Endothelial cell of umbilical vein (primary cell): ENCODE data around the gene EIF2B4. TPM values are rescaled to one million over a fixed set of nuclear protein-coding genes. Genes with fewer than 3 reads are reported as not detected.

Experiments
- BruUV-seq: library from RNA; stranded (reverse); fragments of 400-500 nt; replicated peaks from 2 replicates; lab custom pipeline; 2021; lab: Mats Ljungman, UMichigan
- CTCF ChIA-PET: fragments of 300-600, 350-600 bp; sonication (Branson Sonifier 250); formaldehyde crosslinking; loops from one replicate; lab custom pipeline; 2021; ENCODE audit warnings: antibody characterized with exemption, inconsistent platforms; lab: Charles Lee
- POLR2A ChIA-PET: fragments of 300-600, 350-600 bp; sonication (Branson Sonifier 250); formaldehyde crosslinking; loops from one replicate; lab custom pipeline; 2021; ENCODE audit warnings: antibody characterized with exemption, inconsistent platforms; lab: Charles Lee
- DNase-seq: peaks from one replicate; pipeline ENCODE4 v3.0.0-alpha.2; 2011; ENCODE audit warnings: low read depth, low spot score
- FAIRE-seq: peaks from 2 replicates; lab custom pipeline; 2011; peaks lifted over from hg19 to GRCh38; lab: Jason Lieb, UNC
- H2AFZ ChIP-seq: 2 replicates; pipeline ENCODE4 v1.6.0; 2012; ENCODE audit warnings: low read depth, low read length, control low read depth, inconsistent platforms
- H3K27ac ChIP-seq: 2 replicates; pipeline ENCODE4 v1.5.1; 2011; ENCODE audit warnings: low read depth, mild to moderate bottlenecking, control low read depth, low read length, moderate library complexity; ENCODE audit not compliant: insufficient read depth
- H3K27me3 ChIP-seq, 2 experiments: 2 replicates each; pipeline versions ENCODE4 v1.6.0 to v1.6.1; 2011; ENCODE audit warnings: low read length in 2 of 2, mixed read lengths in 1 of 2; ENCODE audit not compliant: control insufficient read depth in 2 of 2, insufficient read depth in 2 of 2
- H3K36me3 ChIP-seq, 2 experiments: 2 replicates in 1 of 2; 3 replicates in 1 of 2; pipeline ENCODE4 v1.5.1; 2011; ENCODE audit warnings: low read length in 2 of 2, mild to moderate bottlenecking in 1 of 2, moderate library complexity in 1 of 2; ENCODE audit not compliant: control insufficient read depth in 2 of 2, insufficient read depth in 2 of 2; ENCODE audit errors: extremely low read depth in 1 of 2
- H3K4me1 ChIP-seq: 3 replicates; pipeline ENCODE4 v1.5.1; 2011; ENCODE audit warnings: mild to moderate bottlenecking, low read length; ENCODE audit not compliant: control insufficient read depth, insufficient read depth; ENCODE audit errors: extremely low read depth
- H3K4me2 ChIP-seq: 2 replicates; pipeline ENCODE4 v1.6.1; 2011; ENCODE audit warnings: low read length, control low read depth, mixed read lengths; ENCODE audit not compliant: insufficient read depth
- H3K4me3 ChIP-seq, 3 experiments: fragments of 200-600 bp in 1 of 3; sonication (generic), shearing (Covaris generic) in 1 of 3; replicated peaks in 1 of 3; 2 replicates each; pipeline ENCODE4 v1.5.1; 2011 to 2016; ENCODE audit warnings: control low read depth in 3 of 3, low read length in 3 of 3, mild to moderate bottlenecking in 2 of 3, inconsistent platforms in 1 of 3, low read depth in 1 of 3, moderate library complexity in 1 of 3; ENCODE audit not compliant: insufficient read depth in 1 of 3
- H3K79me2 ChIP-seq: 2 replicates; pipeline ENCODE4 v1.6.0; 2012; ENCODE audit warnings: low read length, inconsistent platforms; ENCODE audit not compliant: control insufficient read depth, insufficient read depth
- H3K9ac ChIP-seq: replicated peaks from 2 replicates; pipeline ENCODE3; 2011; ENCODE audit warnings: low read length, control low read depth; ENCODE audit not compliant: insufficient read depth; ENCODE audit errors: extremely low read depth
- H3K9me1 ChIP-seq: replicated peaks from 3 replicates; pipeline ENCODE4 v1.6.0; 2011; ENCODE audit warnings: mild to moderate bottlenecking, low read length; ENCODE audit not compliant: control insufficient read depth, insufficient read depth; ENCODE audit errors: extremely low read depth
- H3K9me3 ChIP-seq: replicated peaks from 2 replicates; pipeline ENCODE4 v1.5.1; 2012; ENCODE audit warnings: low read length, inconsistent platforms; ENCODE audit not compliant: control insufficient read depth, insufficient read depth
- H4K20me1 ChIP-seq: replicated peaks from 2 replicates; pipeline ENCODE3; 2011; ENCODE audit warnings: mild to moderate bottlenecking, low read length; ENCODE audit not compliant: control insufficient read depth, insufficient read depth; ENCODE audit errors: extremely low read depth
- EZH2 ChIP-seq: IDR thresholded peaks from 2 replicates; pipeline ENCODE4 v1.6.1; 2012; ENCODE audit warnings: borderline replicate concordance, low read depth, mild to moderate bottlenecking, moderate library complexity, low read length, inconsistent platforms; ENCODE audit not compliant: severe bottlenecking
- FOS ChIP-seq: IDR thresholded peaks from 2 replicates; pipeline ENCODE4 v1.6.1; 2011; ENCODE audit warnings: mild to moderate bottlenecking, low read length, moderate library complexity, borderline replicate concordance; ENCODE audit not compliant: insufficient read depth
- JUN ChIP-seq: IDR thresholded peaks from 2 replicates; pipeline ENCODE4 v1.6.1; 2011; ENCODE audit warnings: borderline replicate concordance, low read depth; ENCODE audit not compliant: insufficient read length, insufficient read depth
- MAX ChIP-seq: IDR thresholded peaks from 2 replicates; pipeline ENCODE4 v1.6.1; 2011; ENCODE audit not compliant: insufficient read depth, insufficient read length
- MYC ChIP-seq: IDR thresholded peaks from one replicate; pipeline ENCODE4 v1.6.1; 2011; ENCODE audit warnings: mild to moderate bottlenecking, low read depth, low read length
- POLR2AphosphoS5 ChIP-seq: IDR thresholded peaks from 2 replicates; pipeline ENCODE4 v1.6.1; 2012; ENCODE audit warnings: low read depth, mild to moderate bottlenecking, control low read depth, low read length, moderate library complexity; ENCODE audit not compliant: insufficient read depth
- dilution Hi-C: fragments of 300-500 bp; cut with MboI; formaldehyde crosslinking; loops from one replicate; pipeline ENCODE4 v1.15.0; 2019; ENCODE audit warnings: low sequenced_read_pairs; ENCODE audit not compliant: extremely low pct_ligation_motif_present
- intact Hi-C: fragments of 100-400 bp; cut with micrococcal nuclease; formaldehyde crosslinking; loops from one replicate; pipeline ENCODE4 v1.10.0; 2022
- polyA plus RNA-seq, 4 experiments: library from polyadenylated mRNA; depleted of rRNA in 3 of 4; stranded (reverse) in 3 of 4; unstranded in 1 of 4; fragments of >200 nt; gene quantifications; 2 replicates each; pipeline versions ENCODE4 v1.2.1 to v1.2.3, GENCODE V29; 2011 to 2012; ENCODE audit warnings: missing spikeins in 1 of 4
- total RNA-seq: library from RNA; stranded (reverse); gene quantifications from 2 replicates; pipeline ENCODE4 v1.2.3, GENCODE V29; 2021

EIF2B4 gene
- total and polyA plus RNA-seq, 2 donors (not counting 3 experiments of a cell fraction or from before 2014, with no cell fraction given): 43.7 to 63.2 TPM

- Histone ChIP-seq H3K4me1 (peaks cover 13% of the 10 kb centered on the region), H4K20me1 (no peaks in the 10 kb centered on the region), H3K27me3 (peaks cover 1 to 5% of the 10 kb centered on the region in 2 experiments), H3K79me2 (peaks cover 17% of the 10 kb centered on the region), H3K27ac (no peak overlapping the region), H3K4me2 (no peak overlapping the region), H2AFZ (no peak overlapping the region), H3K9me1 (no peaks in the 10 kb centered on the region), H3K4me3 (no peak overlapping the region), H3K9me3 (no peaks in the 10 kb centered on the region), H3K36me3 (peaks cover 0 to under 1% of the 10 kb centered on the region in 2 experiments), H3K9ac (no peak overlapping the region)
- no peak for TF ChIP-seq MAX
- no peak for TF ChIP-seq JUN
- TF ChIP-seq POLR2AphosphoS5: no peak
- no peak for TF ChIP-seq FOS
- TF ChIP-seq MYC: no peak
- TF ChIP-seq EZH2: no peak
- intact Hi-C loops (no loop called here), dilution Hi-C loops (no loop called here)
- no peak for FAIRE-seq
- POLR2A ChIA-PET: interaction anchor here (0.7 kb wide), 1 partner anchor 38 kb away, joined by 3 read pairs; no protein-coding TSS in a partner anchor
- DNase-seq: no peak
- CTCF ChIA-PET: no interaction called here
- BruUV-seq: no TSS peak
Observed at GRCh38 chr2:27412419-27413152, 42.4 kb upstream of the EIF2B4 start.
